ENCODE results near the gene GPR32.
"Not testable (repeated sequence)": the region's sequence is repeated elsewhere in the genome, so short reads cannot be mapped to it uniquely, and the experiment has no call there.

The GPR32 gene

GRCh38 chr19:50770164-50770563 is at the start of gene GPR32:
TSS of gene GPR32 (plus strand) at chr19:50770464. CDS start at chr19:50770601, 137 bp downstream.
- H3K4me3 ChIP-seq (ENCODE audit: low read depth, low read length); H3K27me3 ChIP-seq (ENCODE audit: insufficient read depth, low read length); H3K79me2 ChIP-seq (ENCODE audit: control insufficient read depth, insufficient read depth, low read length, unreplicated experiment); H3K27ac ChIP-seq (ENCODE audit: low read depth, low read length); H2AFZ ChIP-seq (ENCODE audit: low read length, unreplicated experiment); H3K36me3 ChIP-seq (ENCODE audit: insufficient read depth, low read length); H3K4me1 ChIP-seq (ENCODE audit: control insufficient read depth, insufficient read depth, low read length, unreplicated experiment): not testable (repeated sequence)

GRCh38 chr19:50720921-50721381 is 49.3 kb upstream of the GPR32 start:
- no peak overlapping the region for H3K4me3 ChIP-seq (ENCODE audit: low read depth, low read length)
- H2AFZ ChIP-seq (ENCODE audit: low read length, unreplicated experiment) = no peak overlapping the region
- H3K36me3 ChIP-seq (ENCODE audit: insufficient read depth, low read length) = no peaks in the 10 kb centered on the region
- H3K27ac ChIP-seq (ENCODE audit: low read depth, low read length) = no peak overlapping the region
- H3K27me3 ChIP-seq (ENCODE audit: insufficient read depth, low read length) = no peaks in the 10 kb centered on the region
- H3K79me2 ChIP-seq (ENCODE audit: control insufficient read depth, insufficient read depth, low read length, unreplicated experiment) = peaks cover 11% of the 10 kb centered on the region
- H3K4me1 ChIP-seq (ENCODE audit: control insufficient read depth, insufficient read depth, low read length, unreplicated experiment) = peaks cover 13% of the 10 kb centered on the region

- Histone ChIP-seq H3K4me1 (ENCODE audit: control insufficient read depth, insufficient read depth, low read length, unreplicated experiment) (peaks cover 15% of the 10 kb centered on the region), H3K79me2 (ENCODE audit: control insufficient read depth, insufficient read depth, low read length, unreplicated experiment) (peaks cover 15% of the 10 kb centered on the region), H3K27ac (ENCODE audit: low read depth, low read length) (no peak overlapping the region), H2AFZ (ENCODE audit: low read length, unreplicated experiment) (no peak overlapping the region), H3K36me3 (ENCODE audit: insufficient read depth, low read length) (no peaks in the 10 kb centered on the region), H3K4me3 (ENCODE audit: low read depth, low read length) (no peak overlapping the region), H3K27me3 (ENCODE audit: insufficient read depth, low read length) (no peaks in the 10 kb centered on the region)
Measured at GRCh38 chr19:50721441-50722137, 48.7 kb upstream of the GPR32 start.

- Histone ChIP-seq H3K4me3 (ENCODE audit: low read depth, low read length) (peak overlapping the region; percentile 74), H3K4me1 (ENCODE audit: control insufficient read depth, insufficient read depth, low read length, unreplicated experiment) (peaks cover 15% of the 10 kb centered on the region), H3K27me3 (ENCODE audit: insufficient read depth, low read length) (no peaks in the 10 kb centered on the region), H3K79me2 (ENCODE audit: control insufficient read depth, insufficient read depth, low read length, unreplicated experiment) (peaks cover 15% of the 10 kb centered on the region), H3K27ac (ENCODE audit: low read depth, low read length) (peak overlapping the region; percentile 29; the same call in 1 of the 2 replicates), H3K36me3 (ENCODE audit: insufficient read depth, low read length) (no peaks in the 10 kb centered on the region), H2AFZ (ENCODE audit: low read length, unreplicated experiment) (no peak overlapping the region)
Measured at GRCh38 chr19:50722201-50723013, 47.9 kb upstream of the GPR32 start.

GRCh38 chr19:50723069-50723468 is 47.2 kb upstream of the GPR32 start, which contains the start of gene CLEC11A:
TSS of gene CLEC11A (plus strand) at chr19:50723364. CDS start at chr19:50723526, 162 bp downstream.
- no peaks in the 10 kb centered on the region for H3K36me3 ChIP-seq (ENCODE audit: insufficient read depth, low read length)
- peak within 1 kb of the TSS; percentile 68 for H2AFZ ChIP-seq (ENCODE audit: low read length, unreplicated experiment)
- peak within 1 kb of the TSS; percentile 74 for H3K4me3 ChIP-seq (ENCODE audit: low read depth, low read length)
- H3K27ac ChIP-seq (ENCODE audit: low read depth, low read length) = peak within 1 kb of the TSS; percentile 29
- H3K79me2 ChIP-seq (ENCODE audit: control insufficient read depth, insufficient read depth, low read length, unreplicated experiment) = peaks cover 15% of the 10 kb centered on the region
- H3K27me3 ChIP-seq (ENCODE audit: insufficient read depth, low read length) = no peaks in the 10 kb centered on the region
- H3K4me1 ChIP-seq (ENCODE audit: control insufficient read depth, insufficient read depth, low read length, unreplicated experiment) = peaks cover 15% of the 10 kb centered on the region

GRCh38 chr19:50723735-50724521 is 46.3 kb upstream of the GPR32 start:
- H3K27ac ChIP-seq (ENCODE audit: low read depth, low read length) = 0 out of 2 replicates have a peak overlapping the region, but pooled peaks have one; percentile 29
- H3K4me1 ChIP-seq (ENCODE audit: control insufficient read depth, insufficient read depth, low read length, unreplicated experiment) = peaks cover 15% of the 10 kb centered on the region
- no peaks in the 10 kb centered on the region for H3K27me3 ChIP-seq (ENCODE audit: insufficient read depth, low read length)
- H3K4me3 ChIP-seq (ENCODE audit: low read depth, low read length) = peak overlapping the region; percentile 74
- H3K36me3 ChIP-seq (ENCODE audit: insufficient read depth, low read length) = no peaks in the 10 kb centered on the region
- H2AFZ ChIP-seq (ENCODE audit: low read length, unreplicated experiment) = peak overlapping the region; percentile 68
- peaks cover 15% of the 10 kb centered on the region for H3K79me2 ChIP-seq (ENCODE audit: control insufficient read depth, insufficient read depth, low read length, unreplicated experiment)

GRCh38 chr19:50724522-50725217 is 45.6 kb upstream of the GPR32 start:
- peak overlapping the region; percentile 74 for H3K4me3 ChIP-seq (ENCODE audit: low read depth, low read length)
- H2AFZ ChIP-seq (ENCODE audit: low read length, unreplicated experiment) = peak overlapping the region; percentile 69
- H3K4me1 ChIP-seq (ENCODE audit: control insufficient read depth, insufficient read depth, low read length, unreplicated experiment) = peaks cover 15% of the 10 kb centered on the region
- H3K27me3 ChIP-seq (ENCODE audit: insufficient read depth, low read length) = no peaks in the 10 kb centered on the region
- peaks cover 15% of the 10 kb centered on the region for H3K79me2 ChIP-seq (ENCODE audit: control insufficient read depth, insufficient read depth, low read length, unreplicated experiment)
- no peaks in the 10 kb centered on the region for H3K36me3 ChIP-seq (ENCODE audit: insufficient read depth, low read length)
- peak overlapping the region; percentile 36; the same call in 1 of the 2 replicates for H3K27ac ChIP-seq (ENCODE audit: low read depth, low read length)

GRCh38 chr19:50725218-50725910 is 44.9 kb upstream of the GPR32 start:
- Histone ChIP-seq H2AFZ (ENCODE audit: low read length, unreplicated experiment) (peak overlapping the region; percentile 69), H3K27ac (ENCODE audit: low read depth, low read length) (peak overlapping the region; percentile 36; the same call in 1 of the 2 replicates), H3K36me3 (ENCODE audit: insufficient read depth, low read length) (no peaks in the 10 kb centered on the region), H3K27me3 (ENCODE audit: insufficient read depth, low read length) (no peaks in the 10 kb centered on the region), H3K4me3 (ENCODE audit: low read depth, low read length) (peak overlapping the region; percentile 74), H3K79me2 (ENCODE audit: control insufficient read depth, insufficient read depth, low read length, unreplicated experiment) (peaks cover 15% of the 10 kb centered on the region), H3K4me1 (ENCODE audit: control insufficient read depth, insufficient read depth, low read length, unreplicated experiment) (peaks cover 15% of the 10 kb centered on the region)

GRCh38 chr19:50725911-50726230 is 44.4 kb upstream of the GPR32 start:
- no peaks in the 10 kb centered on the region for H3K36me3 ChIP-seq (ENCODE audit: insufficient read depth, low read length)
- H3K4me3 ChIP-seq (ENCODE audit: low read depth, low read length) = peak overlapping the region; percentile 74
- H3K79me2 ChIP-seq (ENCODE audit: control insufficient read depth, insufficient read depth, low read length, unreplicated experiment) = peaks cover 15% of the 10 kb centered on the region
- H3K27me3 ChIP-seq (ENCODE audit: insufficient read depth, low read length) = no peaks in the 10 kb centered on the region
- H2AFZ ChIP-seq (ENCODE audit: low read length, unreplicated experiment) = no peak overlapping the region
- no peak overlapping the region for H3K27ac ChIP-seq (ENCODE audit: low read depth, low read length)
- peaks cover 15% of the 10 kb centered on the region for H3K4me1 ChIP-seq (ENCODE audit: control insufficient read depth, insufficient read depth, low read length, unreplicated experiment)
